Astrocyte (in vitro differentiated cells and primary cell): ENCODE measurements around the gene NCOR2. TPM values are rescaled to one million over a fixed set of nuclear protein-coding genes. Genes with fewer than 3 reads are reported as not detected.

Experiments
- DNase-seq: peaks from one replicate; pipeline ENCODE4 v3.0.0-alpha.2; 2010; ENCODE audit warnings: low read depth
- FAIRE-seq: peaks from 2 replicates; lab custom pipeline; 2011; peaks lifted over from hg19 to GRCh38; lab: Jason Lieb, UNC
- H2AFZ ChIP-seq: 2 replicates; pipeline ENCODE4 v1.6.0; 2012; ENCODE audit warnings: low read depth, low read length, inconsistent platforms
- H3K27ac ChIP-seq: 2 replicates; pipeline ENCODE4 v1.5.1; 2011; ENCODE audit warnings: low read depth, low read length, inconsistent platforms
- H3K27me3 ChIP-seq: 2 replicates; pipeline ENCODE4 v1.6.0; 2011; ENCODE audit warnings: low read length, inconsistent platforms; ENCODE audit not compliant: insufficient read depth
- H3K36me3 ChIP-seq: 2 replicates; pipeline ENCODE4 v1.5.1; 2011; ENCODE audit warnings: low read length, inconsistent platforms; ENCODE audit not compliant: insufficient read depth
- H3K4me1 ChIP-seq: 2 replicates; pipeline ENCODE4 v1.5.1; 2011; ENCODE audit warnings: low read length, inconsistent platforms; ENCODE audit not compliant: insufficient read depth
- H3K4me2 ChIP-seq: 2 replicates; pipeline ENCODE4 v1.6.0; 2012; ENCODE audit warnings: low read length, inconsistent platforms
- H3K4me3 ChIP-seq: 2 replicates; pipeline ENCODE4 v1.5.1; 2011; ENCODE audit warnings: low read depth, mild to moderate bottlenecking, low read length, inconsistent platforms; ENCODE audit not compliant: insufficient read depth
- H3K79me2 ChIP-seq: 2 replicates; pipeline ENCODE4 v1.6.0; 2012; ENCODE audit warnings: mild to moderate bottlenecking, low read length, inconsistent platforms; ENCODE audit not compliant: insufficient read depth
- H3K9ac ChIP-seq: 2 replicates; pipeline ENCODE4 v1.6.0; 2012; ENCODE audit warnings: mild to moderate bottlenecking, low read length, inconsistent platforms
- H3K9me3 ChIP-seq: 2 replicates; pipeline ENCODE4 v1.5.1; 2012; ENCODE audit warnings: low read depth, mild to moderate bottlenecking, low read length, inconsistent platforms; ENCODE audit not compliant: insufficient read depth
- H4K20me1 ChIP-seq: 2 replicates; pipeline ENCODE4 v1.6.0; 2012; ENCODE audit warnings: low read length, inconsistent platforms; ENCODE audit not compliant: insufficient read depth
- H3K27ac Mint-ChIP-seq: one replicate; pipeline ENCODE4 v1.8.0; 2021; ENCODE audit warnings: mild to moderate bottlenecking, mixed read lengths; ENCODE audit not compliant: unreplicated experiment
- H3K27me3 Mint-ChIP-seq: one replicate; pipeline ENCODE4 v1.8.0; 2021; ENCODE audit warnings: low read depth, mixed read lengths; ENCODE audit not compliant: unreplicated experiment
- H3K36me3 Mint-ChIP-seq: one replicate; pipeline ENCODE4 v1.8.0; 2021; ENCODE audit warnings: low read depth, mixed read lengths; ENCODE audit not compliant: unreplicated experiment
- H3K4me1 Mint-ChIP-seq: one replicate; pipeline ENCODE4 v1.8.0; 2021; ENCODE audit warnings: low read depth, mixed read lengths; ENCODE audit not compliant: unreplicated experiment
- H3K4me3 Mint-ChIP-seq: one replicate; pipeline ENCODE4 v1.8.0; 2021; ENCODE audit warnings: mild to moderate bottlenecking, moderate library complexity, mixed read lengths; ENCODE audit not compliant: unreplicated experiment
- H3K9me3 Mint-ChIP-seq: one replicate; pipeline ENCODE4 v1.8.0; 2021; ENCODE audit warnings: mild to moderate bottlenecking, mixed read lengths; ENCODE audit not compliant: unreplicated experiment
- EZH2 ChIP-seq: IDR thresholded peaks from 2 replicates; pipeline ENCODE4 v1.6.1; 2012; ENCODE audit warnings: mild to moderate bottlenecking, low read length, inconsistent platforms; ENCODE audit not compliant: insufficient read depth
- total RNA-seq: library from RNA; stranded (reverse); gene quantifications from 2 replicates; pipeline ENCODE4 v1.2.1, GENCODE V29; 2021
- TF ChIP-seq, protein P1 (sequence below): IDR thresholded peaks from 2 replicates; pipeline ENCODE4 v1.5.1; 2011; ENCODE audit warnings: low read depth, mild to moderate bottlenecking, inconsistent platforms, low read length, moderate library complexity; ENCODE audit not compliant: insufficient read depth

NCOR2 gene
- total RNA-seq, 1 donor from 2014 or later: 425 TPM

- Mint-ChIP-seq H3K27me3 (no peaks in the 10 kb centered on the region), H3K4me1 (peaks cover 26% of the 10 kb centered on the region), H3K36me3 (peaks cover 5% of the 10 kb centered on the region), H3K27ac (peak overlapping the region; percentile 77), H3K4me3 (peak overlapping the region; percentile 82), H3K9me3 (no peaks in the 10 kb centered on the region)
- Histone ChIP-seq H3K9ac (peak overlapping the region; percentile 37), H2AFZ (no peak overlapping the region), H3K4me2 (peak overlapping the region; percentile 61), H3K27ac (no peak overlapping the region), H3K27me3 (no peaks in the 10 kb centered on the region), H3K4me1 (peaks cover 26% of the 10 kb centered on the region), H4K20me1 (peaks cover 76% of the 10 kb centered on the region), H3K79me2 (peaks cover 83% of the 10 kb centered on the region), H3K4me3 (no peak overlapping the region), H3K9me3 (no peaks in the 10 kb centered on the region), H3K36me3 (no peaks in the 10 kb centered on the region)
- no peak for DNase-seq
- FAIRE-seq: no peak
- TF ChIP-seq, protein P1, sequence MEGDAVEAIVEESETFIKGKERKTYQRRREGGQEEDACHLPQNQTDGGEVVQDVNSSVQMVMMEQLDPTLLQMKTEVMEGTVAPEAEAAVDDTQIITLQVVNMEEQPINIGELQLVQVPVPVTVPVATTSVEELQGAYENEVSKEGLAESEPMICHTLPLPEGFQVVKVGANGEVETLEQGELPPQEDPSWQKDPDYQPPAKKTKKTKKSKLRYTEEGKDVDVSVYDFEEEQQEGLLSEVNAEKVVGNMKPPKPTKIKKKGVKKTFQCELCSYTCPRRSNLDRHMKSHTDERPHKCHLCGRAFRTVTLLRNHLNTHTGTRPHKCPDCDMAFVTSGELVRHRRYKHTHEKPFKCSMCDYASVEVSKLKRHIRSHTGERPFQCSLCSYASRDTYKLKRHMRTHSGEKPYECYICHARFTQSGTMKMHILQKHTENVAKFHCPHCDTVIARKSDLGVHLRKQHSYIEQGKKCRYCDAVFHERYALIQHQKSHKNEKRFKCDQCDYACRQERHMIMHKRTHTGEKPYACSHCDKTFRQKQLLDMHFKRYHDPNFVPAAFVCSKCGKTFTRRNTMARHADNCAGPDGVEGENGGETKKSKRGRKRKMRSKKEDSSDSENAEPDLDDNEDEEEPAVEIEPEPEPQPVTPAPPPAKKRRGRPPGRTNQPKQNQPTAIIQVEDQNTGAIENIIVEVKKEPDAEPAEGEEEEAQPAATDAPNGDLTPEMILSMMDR: no peak
- TF ChIP-seq EZH2: no peak
Measured at GRCh38 chr12:124563809-124564208, 3.6 kb downstream of the NCOR2 start.

- Mint-ChIP-seq H3K27me3 (no peaks in the 10 kb centered on the region), H3K36me3 (peaks cover 5% of the 10 kb centered on the region), H3K27ac (peak overlapping the region; percentile 77), H3K9me3 (no peaks in the 10 kb centered on the region), H3K4me3 (peak overlapping the region; percentile 82), H3K4me1 (peaks cover 26% of the 10 kb centered on the region)
- DNase-seq: no peak
- H4K20me1 ChIP-seq: peaks cover 80% of the 10 kb centered on the region
- no peak overlapping the region for H3K27ac ChIP-seq
- no peak overlapping the region for H2AFZ ChIP-seq
- H3K4me1 ChIP-seq: peaks cover 24% of the 10 kb centered on the region
- H3K79me2 ChIP-seq: peaks cover 87% of the 10 kb centered on the region
- no peak for FAIRE-seq
- no peaks in the 10 kb centered on the region for H3K9me3 ChIP-seq
- TF ChIP-seq, protein P1: no peak
- no peak for TF ChIP-seq EZH2
- no peak overlapping the region for H3K9ac ChIP-seq
- no peaks in the 10 kb centered on the region for H3K36me3 ChIP-seq
- H3K27me3 ChIP-seq: no peaks in the 10 kb centered on the region
- no peak overlapping the region for H3K4me3 ChIP-seq
- H3K4me2 ChIP-seq: no peak overlapping the region
Measured at GRCh38 chr12:124563401-124563800, 4.0 kb downstream of the NCOR2 start.

DNA sequence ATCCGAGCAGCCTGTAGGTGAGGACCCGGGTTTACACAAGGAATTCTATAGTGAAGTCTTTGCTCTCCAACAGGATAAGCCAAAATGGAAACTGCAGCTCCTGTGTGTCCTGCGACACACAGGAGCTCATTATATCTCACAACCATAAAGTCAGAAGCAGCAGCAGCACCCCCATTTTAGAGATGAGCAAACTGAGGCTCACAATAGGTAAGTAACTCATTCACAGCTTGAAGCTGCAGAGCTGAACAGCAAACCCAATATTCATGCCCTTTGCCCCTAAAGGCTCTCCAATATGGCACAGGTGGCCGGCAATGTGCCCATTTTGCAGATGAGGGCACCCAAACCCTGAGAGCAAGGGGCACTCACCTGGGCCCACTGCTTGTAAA is 4.6 kb downstream of the NCOR2 start:
- FAIRE-seq: no peak

More for the DNA sequence above, 4.6 kb downstream of the NCOR2 start:
- H3K36me3 ChIP-seq: no peaks in the 10 kb centered on the region
- no peak overlapping the region for H3K9ac ChIP-seq
- DNase-seq: no peak
- Mint-ChIP-seq H3K27ac (peak overlapping the region; percentile 12), H3K27me3 (no peaks in the 10 kb centered on the region), H3K9me3 (no peaks in the 10 kb centered on the region), H3K4me3 (peak overlapping the region; percentile 82), H3K36me3 (peaks cover 5% of the 10 kb centered on the region), H3K4me1 (peaks cover 26% of the 10 kb centered on the region)
- TF ChIP-seq EZH2: no peak
- TF ChIP-seq, protein P1: no peak
- H2AFZ ChIP-seq: no peak overlapping the region
- no peak overlapping the region for H3K4me3 ChIP-seq
- peaks cover 85% of the 10 kb centered on the region for H4K20me1 ChIP-seq
- no peak overlapping the region for H3K4me2 ChIP-seq
- no peaks in the 10 kb centered on the region for H3K27me3 ChIP-seq
- no peaks in the 10 kb centered on the region for H3K9me3 ChIP-seq
- H3K4me1 ChIP-seq: peaks cover 17% of the 10 kb centered on the region
- H3K79me2 ChIP-seq: peaks cover 93% of the 10 kb centered on the region
- no peak overlapping the region for H3K27ac ChIP-seq
